PC-3 (cell line): ENCODE results near the gene UFSP1. TPM values are rescaled to one million over a fixed set of nuclear protein-coding genes. Genes with fewer than 3 reads are reported as not detected.
A peak's percentile ranks its signal among the peaks of the same experiment; 100 is the strongest.

ENCODE experiments used
- ATAC-seq: fragments of 200-7000 bp; cut with Tn5 transposase; 2 replicates; pipeline ENCODE4 v1.9.1; 2020; ENCODE audit warnings: mild to moderate bottlenecking, moderate library complexity
- BruUV-seq: library from RNA; stranded (reverse); fragments of 400-500 nt; replicated peaks from 2 replicates; lab custom pipeline; 2021; lab: Mats Ljungman, UMichigan
- CTCF ChIA-PET: fragments of 300-600 bp; sonication (Branson Sonifier 250); formaldehyde crosslinking; loops from one replicate; lab custom pipeline; 2022; ENCODE audit warnings: antibody characterized with exemption; lab: Charles Lee
- POLR2A ChIA-PET: fragments of 300-600 bp; sonication (Branson Sonifier 250); formaldehyde crosslinking; loops from one replicate; lab custom pipeline; 2022; ENCODE audit warnings: antibody characterized with exemption; ENCODE audit not compliant: unreplicated experiment; lab: Charles Lee
- DNase-seq: peaks from one replicate; pipeline ENCODE4 v3.0.0-alpha.2; 2015
- H2AFZ ChIP-seq: fragments of 300-600 bp; sonication (generic); 2 replicates; pipeline ENCODE4 v1.6.0; 2016; ENCODE audit warnings: antibody characterized with exemption, low read length
- H3F3A ChIP-seq: fragments of 300-600 bp; sonication (generic); one replicate; pipeline ENCODE4 v1.6.0; 2017; ENCODE audit warnings: antibody characterized with exemption, low read length, control low read depth, mild to moderate bottlenecking; ENCODE audit not compliant: unreplicated experiment
- H3K27ac ChIP-seq: fragments of 300-600 bp; sonication (generic); 2 replicates; pipeline ENCODE4 v1.5.1; 2016; ENCODE audit warnings: mild to moderate bottlenecking, low read length
- H3K27me3 ChIP-seq: fragments of 300-600 bp; sonication (generic); 2 replicates; pipeline ENCODE4 v1.6.1; 2016; ENCODE audit warnings: low read length, mixed read lengths
- H3K36me3 ChIP-seq: fragments of 300-600 bp; sonication (generic); 2 replicates; pipeline ENCODE4 v1.6.1; 2016; ENCODE audit warnings: low read depth, mixed run types, low read length, mixed read lengths
- H3K4me1 ChIP-seq: fragments of 300-600 bp; sonication (generic); 2 replicates; pipeline ENCODE4 v1.5.1; 2016; ENCODE audit warnings: low read length; ENCODE audit not compliant: insufficient read depth
- H3K4me2 ChIP-seq: fragments of 300-600 bp; sonication (generic); 2 replicates; pipeline ENCODE4 v1.6.0; 2016; ENCODE audit warnings: low read length
- H3K4me3 ChIP-seq: fragments of 300-600 bp; sonication (generic); 2 replicates; pipeline ENCODE4 v1.5.1; 2016; ENCODE audit warnings: mild to moderate bottlenecking, low read length, mixed read lengths
- H3K79me2 ChIP-seq: fragments of 300-600 bp; sonication (generic); 2 replicates; pipeline ENCODE4 v1.6.1; 2017; ENCODE audit warnings: low read length, mixed read lengths
- H3K9ac ChIP-seq: fragments of 300-600 bp; sonication (generic); 2 replicates; pipeline ENCODE4 v1.6.0; 2016; ENCODE audit warnings: mild to moderate bottlenecking, low read length
- H3K9me2 ChIP-seq: fragments of 300-600 bp; sonication (generic); replicated peaks from 2 replicates; pipeline ENCODE4 v1.6.1; 2016; ENCODE audit warnings: mixed run types, low read length, mixed read lengths
- H3K9me3 ChIP-seq: fragments of 300-600 bp; sonication (generic); 2 replicates; pipeline ENCODE4 v1.6.1; 2016; ENCODE audit warnings: low read length, mixed read lengths
- H4K20me1 ChIP-seq: fragments of 300-600 bp; sonication (generic); 2 replicates; pipeline ENCODE4 v1.6.1; 2016; ENCODE audit warnings: low read length, mixed read lengths
- EZH2 ChIP-seq: fragments of 300-600 bp; sonication (generic); IDR thresholded peaks from one replicate; pipeline ENCODE4 v1.6.1; 2017; ENCODE audit warnings: antibody characterized with exemption, mild to moderate bottlenecking, low read length; ENCODE audit not compliant: unreplicated experiment
- EZH2phosphoT487 ChIP-seq: fragments of 300-600 bp; sonication (generic); IDR thresholded peaks from 2 replicates; pipeline ENCODE4 v1.6.1; 2018; ENCODE audit warnings: mild to moderate bottlenecking, antibody characterized with exemption, low read length, borderline replicate concordance
- intact Hi-C: fragments of 100-400 bp; cut with micrococcal nuclease; formaldehyde crosslinking; loops from 2 replicates; pipeline ENCODE4 v1.9.0; 2023
- total RNA-seq: library from RNA; depleted of rRNA; stranded (reverse); fragments of >200 nt; gene quantifications from 2 replicates; pipeline ENCODE4 v1.2.3, GENCODE V29; 2014
- TF ChIP-seq, protein P1 (sequence below): fragments of 300-600 bp; sonication (generic); conservative IDR thresholded peaks from 2 replicates; pipeline ENCODE4 v1.5.1; 2017; ENCODE audit warnings: antibody characterized with exemption, low read depth, mild to moderate bottlenecking, low read length

Gene UFSP1
- total RNA-seq, 1 experiment from 2014 or later = 10.5 TPM

- ChIA-PET POLR2A (no interaction called here), CTCF (no interaction called here)
- no TSS peak for BruUV-seq
- Histone ChIP-seq H3K27me3 (peaks cover 17% of the 10 kb centered on the region), H4K20me1 (no peaks in the 10 kb centered on the region), H3K9ac (no peak overlapping the region), H3K27ac (no peak overlapping the region), H3K36me3 (peaks cover 10% of the 10 kb centered on the region; the same call in 1 of the 2 replicates), H3K4me2 (no peak overlapping the region), H3K9me2 (no peaks in the 10 kb centered on the region), H3K4me3 (no peak overlapping the region), H3K79me2 (peaks cover 18% of the 10 kb centered on the region), H3K9me3 (no peaks in the 10 kb centered on the region), H3K4me1 (peaks cover 41% of the 10 kb centered on the region), H3F3A (no peaks in the 10 kb centered on the region), H2AFZ (no peak overlapping the region)
- DNase-seq (no peak), ATAC-seq (no peak)
- TF ChIP-seq, protein P1, sequence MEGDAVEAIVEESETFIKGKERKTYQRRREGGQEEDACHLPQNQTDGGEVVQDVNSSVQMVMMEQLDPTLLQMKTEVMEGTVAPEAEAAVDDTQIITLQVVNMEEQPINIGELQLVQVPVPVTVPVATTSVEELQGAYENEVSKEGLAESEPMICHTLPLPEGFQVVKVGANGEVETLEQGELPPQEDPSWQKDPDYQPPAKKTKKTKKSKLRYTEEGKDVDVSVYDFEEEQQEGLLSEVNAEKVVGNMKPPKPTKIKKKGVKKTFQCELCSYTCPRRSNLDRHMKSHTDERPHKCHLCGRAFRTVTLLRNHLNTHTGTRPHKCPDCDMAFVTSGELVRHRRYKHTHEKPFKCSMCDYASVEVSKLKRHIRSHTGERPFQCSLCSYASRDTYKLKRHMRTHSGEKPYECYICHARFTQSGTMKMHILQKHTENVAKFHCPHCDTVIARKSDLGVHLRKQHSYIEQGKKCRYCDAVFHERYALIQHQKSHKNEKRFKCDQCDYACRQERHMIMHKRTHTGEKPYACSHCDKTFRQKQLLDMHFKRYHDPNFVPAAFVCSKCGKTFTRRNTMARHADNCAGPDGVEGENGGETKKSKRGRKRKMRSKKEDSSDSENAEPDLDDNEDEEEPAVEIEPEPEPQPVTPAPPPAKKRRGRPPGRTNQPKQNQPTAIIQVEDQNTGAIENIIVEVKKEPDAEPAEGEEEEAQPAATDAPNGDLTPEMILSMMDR = no peak
- no peak for TF ChIP-seq EZH2phosphoT487
- TF ChIP-seq EZH2 = no peak
- intact Hi-C loops = loop anchor here (10.0 kb wide), 1 partner anchor 242 kb away; no protein-coding TSS in a partner anchor
Observed at GRCh38 chr7:100892364-100893317, 3.1 kb upstream of the UFSP1 start.

DNA sequence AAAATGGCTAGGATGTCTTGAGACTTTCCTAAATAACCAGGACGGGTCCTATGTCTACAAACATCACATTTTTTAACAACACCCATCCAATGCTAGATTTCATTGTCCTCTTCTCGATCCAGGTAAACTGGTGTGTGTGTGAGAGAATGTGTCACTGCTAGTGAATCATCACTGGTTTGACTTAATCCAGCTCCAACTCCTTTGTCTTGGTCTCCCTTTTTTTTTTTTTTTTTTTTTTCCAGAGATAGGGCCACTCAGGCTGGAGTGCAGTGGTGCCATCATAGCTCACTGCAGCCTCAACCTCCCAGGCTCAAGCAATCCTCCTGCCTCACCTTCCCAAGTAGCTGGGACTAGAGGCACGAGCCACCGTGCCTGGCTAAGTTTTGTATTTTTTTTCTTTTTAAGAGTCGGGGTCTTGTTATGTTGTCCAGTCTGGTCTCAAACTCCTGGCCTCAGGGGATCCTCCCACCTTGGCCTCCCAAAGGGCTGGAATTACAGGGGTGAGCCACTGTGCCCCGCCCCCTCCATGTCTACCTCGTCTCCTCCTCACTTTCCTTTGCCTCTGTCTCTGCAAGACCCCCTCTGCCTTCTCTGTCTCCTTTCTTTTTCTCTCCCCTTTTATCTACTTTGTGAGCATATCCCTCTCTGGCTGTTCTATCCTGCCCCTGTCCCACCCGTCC lies 2.2 kb upstream of the UFSP1 start:
- no TSS peak for BruUV-seq
- Histone ChIP-seq H3K27ac (peak overlapping the region; percentile 89), H2AFZ (no peak overlapping the region), H4K20me1 (no peaks in the 10 kb centered on the region), H3K36me3 (peaks cover 19% of the 10 kb centered on the region; the same call in 1 of the 2 replicates), H3K4me1 (peaks cover 41% of the 10 kb centered on the region), H3K27me3 (peaks cover 16% of the 10 kb centered on the region), H3K9me2 (no peaks in the 10 kb centered on the region), H3K9ac (no peak overlapping the region), H3K79me2 (peaks cover 27% of the 10 kb centered on the region), H3K4me3 (no peak overlapping the region), H3K9me3 (no peaks in the 10 kb centered on the region), H3K4me2 (peak overlapping the region; percentile 95), H3F3A (no peaks in the 10 kb centered on the region)
- ChIA-PET CTCF (interaction anchor here (0.6 kb wide), 2 partner anchors 165 to 185 kb away, joined by 3 read pairs; no protein-coding TSS in a partner anchor), POLR2A (interaction anchor here (0.6 kb wide), 2 partner anchors 212 to 352 kb away, joined by 3 to 5 read pairs; no protein-coding TSS in a partner anchor)
- DNase-seq = peak; percentile 80
- intact Hi-C loops = loop anchor here (10.0 kb wide), 1 partner anchor 243 kb away; no protein-coding TSS in a partner anchor
- peak; percentile 4; the same call in 1 of the 2 replicates for ATAC-seq
- TF ChIP-seq, protein P1 = no peak
- TF ChIP-seq EZH2 (no peak), EZH2phosphoT487 (no peak)
